ENCODE measurements around the gene ANO4.
"Not testable (repeated sequence)": the region's sequence is repeated elsewhere in the genome, so short reads cannot be mapped to it uniquely, and the experiment has no call there.

The ANO4 gene

DNA sequence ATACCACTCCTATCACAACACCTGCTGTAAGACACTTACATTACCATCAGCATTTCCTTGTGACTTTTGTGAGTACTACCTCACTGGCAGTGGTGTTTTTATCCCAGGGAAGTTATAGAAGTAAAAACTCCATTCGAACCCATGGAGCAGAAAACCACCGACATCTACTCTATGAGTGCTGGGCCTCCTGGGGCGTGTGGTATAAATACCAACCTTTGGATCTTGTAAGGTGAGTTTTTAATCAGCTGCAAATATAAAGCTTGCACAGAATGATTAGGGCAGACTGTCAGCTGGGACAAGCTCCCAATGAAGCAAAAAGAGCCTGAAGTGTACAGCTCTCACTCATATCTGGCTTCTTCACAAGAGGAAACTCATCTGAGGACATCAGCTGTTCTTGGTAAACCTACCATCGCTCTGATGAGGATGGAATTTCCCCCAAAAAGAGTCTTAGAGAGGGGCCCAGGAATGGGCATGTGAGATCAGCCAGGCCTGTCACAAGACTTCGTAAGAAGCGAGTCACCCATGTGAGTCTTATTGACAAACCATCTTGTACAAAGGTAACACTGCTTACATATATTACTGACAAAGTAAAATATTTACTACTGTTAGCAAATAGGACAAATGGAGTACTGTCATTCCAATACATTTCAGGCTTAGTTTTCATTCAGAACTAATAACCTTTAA, 245.4 kb downstream of the ANO4 start:
- no peak for DNase-seq (ENCODE audit: low read depth, low spot score)

GRCh38 chr12:101040936-101041335, 246.4 kb downstream of the ANO4 start:
- no peak for DNase-seq (ENCODE audit: low read depth, low spot score)

GRCh38 chr12:101042211-101042610, 247.6 kb downstream of the ANO4 start:
- no peak for DNase-seq (ENCODE audit: low read depth, low spot score)

GRCh38 chr12:101044512-101045059, 250.0 kb downstream of the ANO4 start:
- DNase-seq (ENCODE audit: low read depth, low spot score) = no peak

DNA sequence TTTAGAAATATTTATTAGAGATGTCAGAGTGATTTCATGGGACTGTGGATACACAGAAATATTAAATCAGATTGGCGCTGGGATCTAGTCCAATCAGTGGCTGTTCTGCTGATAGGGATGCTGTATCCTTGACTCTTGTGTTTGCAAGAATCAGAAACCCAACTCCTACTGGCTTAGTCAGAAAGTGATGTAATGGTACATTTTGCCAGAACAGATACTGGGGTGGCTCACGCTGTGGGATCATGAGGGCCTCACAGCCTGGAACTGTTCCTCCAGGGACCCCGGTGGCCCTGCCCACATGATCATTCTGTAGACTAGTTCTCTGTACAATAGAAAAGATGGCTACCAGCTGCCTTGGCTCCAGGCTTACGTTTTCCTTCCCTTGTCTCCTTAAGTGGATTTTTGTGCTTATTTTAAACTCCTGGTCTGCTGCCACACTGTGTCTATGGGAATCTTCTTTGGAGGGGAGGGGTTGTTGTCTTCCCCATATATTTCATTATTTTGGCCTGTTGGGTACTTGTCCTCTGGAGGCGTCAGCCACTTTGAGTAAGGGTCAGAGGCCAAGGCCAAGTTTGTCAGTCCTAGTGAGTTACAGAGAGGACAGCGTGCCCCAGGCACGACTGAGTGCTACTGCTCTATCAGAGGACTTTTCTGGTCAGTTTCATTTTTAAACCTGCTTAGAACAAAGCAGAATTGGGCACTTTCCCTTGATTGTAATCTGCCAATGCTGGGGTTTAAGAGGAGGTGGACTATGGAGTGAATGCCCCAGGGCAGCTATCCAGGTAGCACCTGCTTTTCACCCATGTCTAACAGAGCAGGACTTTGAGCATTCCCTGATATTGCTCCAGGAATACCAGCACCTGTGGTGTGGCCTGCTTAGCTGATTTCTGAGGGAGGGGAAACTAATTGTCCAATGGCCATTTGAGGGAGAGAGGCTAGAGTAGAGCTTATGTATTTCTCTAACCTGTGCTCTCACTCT, 251.2 kb downstream of the ANO4 start:
- DNase-seq (ENCODE audit: low read depth, low spot score) = no peak

- DNase-seq (ENCODE audit: low read depth, low spot score) = no peak
Measured at GRCh38 chr12:101047652-101048051, 253.1 kb downstream of the ANO4 start.

GRCh38 chr12:101050631-101051030, 256.1 kb downstream of the ANO4 start:
- no peak for DNase-seq (ENCODE audit: low read depth, low spot score)

DNA sequence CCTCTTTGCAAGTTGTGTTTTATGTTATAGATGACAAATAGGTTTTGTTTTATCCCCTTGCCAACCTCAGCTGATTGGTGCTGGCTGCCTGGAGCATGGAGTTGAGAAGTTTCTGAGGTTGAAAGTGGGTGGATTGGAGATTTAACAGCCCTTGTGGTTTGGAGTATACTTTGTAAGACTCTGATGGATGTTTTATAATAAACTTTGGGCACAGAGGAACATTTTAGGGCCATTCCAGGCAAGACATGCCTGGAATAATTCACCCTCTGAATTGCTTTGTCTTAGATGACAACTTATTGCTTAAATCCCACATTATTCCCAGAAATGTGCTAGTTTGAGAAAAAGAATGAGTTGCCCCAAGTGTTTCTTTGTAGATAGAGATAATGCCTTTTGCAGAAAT, 256.6 kb downstream of the ANO4 start:
- no peak for DNase-seq (ENCODE audit: low read depth, low spot score)

- DNase-seq (ENCODE audit: low read depth, low spot score) = no peak
Measured at GRCh38 chr12:101051901-101052550, 257.4 kb downstream of the ANO4 start.

DNA sequence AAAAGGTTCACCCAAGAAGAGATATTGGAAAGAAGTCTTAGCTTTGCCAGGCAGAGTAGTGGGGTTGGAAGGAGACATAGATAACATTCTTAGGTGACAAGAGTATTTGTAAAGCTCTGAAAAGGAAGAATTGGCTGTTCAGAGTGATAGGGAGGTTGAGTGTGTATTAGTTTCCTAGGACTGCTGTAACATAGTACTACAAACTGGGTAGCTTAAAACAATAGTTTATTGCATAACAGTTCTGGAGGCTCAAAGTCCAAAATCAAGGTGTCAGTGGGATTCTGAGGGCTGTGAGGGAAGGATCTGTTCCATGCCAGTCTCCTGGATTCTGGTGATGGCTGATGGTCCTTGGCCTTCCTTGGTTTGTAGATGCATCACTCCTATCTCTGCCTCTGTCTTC, 258.6 kb downstream of the ANO4 start:
- no peak for DNase-seq (ENCODE audit: low read depth, low spot score)

GRCh38 chr12:101055940-101056339, 261.4 kb downstream of the ANO4 start:
- no peak for DNase-seq (ENCODE audit: low read depth, low spot score)

DNA sequence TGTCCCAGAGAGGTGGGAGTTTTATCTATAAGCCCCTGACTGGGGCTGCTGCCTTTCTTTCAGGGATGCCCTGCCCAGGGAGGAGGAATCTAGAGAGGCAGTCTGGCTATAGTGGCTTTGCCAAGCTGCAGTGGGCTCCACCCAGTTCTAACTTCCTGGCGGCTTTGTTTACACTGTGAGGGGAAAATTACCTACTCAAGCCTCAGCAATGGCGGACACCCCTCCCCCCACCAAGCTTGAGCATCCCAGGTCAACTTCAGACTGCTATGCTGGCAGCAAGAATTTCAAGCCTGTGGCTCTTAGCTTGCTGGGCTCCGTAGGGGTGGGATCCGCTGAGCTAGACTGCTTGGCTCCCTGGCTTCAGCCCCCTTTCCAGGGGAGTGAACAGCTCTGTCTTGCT, 267.9 kb downstream of the ANO4 start:
- DNase-seq (ENCODE audit: low read depth, low spot score) = not testable (repeated sequence)

GRCh38 chr12:101064721-101065120, 270.1 kb downstream of the ANO4 start:
- no peak for DNase-seq (ENCODE audit: low read depth, low spot score)

GRCh38 chr12:101066489-101066888, 271.9 kb downstream of the ANO4 start:
- DNase-seq (ENCODE audit: low read depth, low spot score) = no peak

- DNase-seq (ENCODE audit: low read depth, low spot score) = no peak
Measured at GRCh38 chr12:101068402-101068801, 273.8 kb downstream of the ANO4 start.

GRCh38 chr12:101068836-101069235, 274.3 kb downstream of the ANO4 start:
- no peak for DNase-seq (ENCODE audit: low read depth, low spot score)

DNA sequence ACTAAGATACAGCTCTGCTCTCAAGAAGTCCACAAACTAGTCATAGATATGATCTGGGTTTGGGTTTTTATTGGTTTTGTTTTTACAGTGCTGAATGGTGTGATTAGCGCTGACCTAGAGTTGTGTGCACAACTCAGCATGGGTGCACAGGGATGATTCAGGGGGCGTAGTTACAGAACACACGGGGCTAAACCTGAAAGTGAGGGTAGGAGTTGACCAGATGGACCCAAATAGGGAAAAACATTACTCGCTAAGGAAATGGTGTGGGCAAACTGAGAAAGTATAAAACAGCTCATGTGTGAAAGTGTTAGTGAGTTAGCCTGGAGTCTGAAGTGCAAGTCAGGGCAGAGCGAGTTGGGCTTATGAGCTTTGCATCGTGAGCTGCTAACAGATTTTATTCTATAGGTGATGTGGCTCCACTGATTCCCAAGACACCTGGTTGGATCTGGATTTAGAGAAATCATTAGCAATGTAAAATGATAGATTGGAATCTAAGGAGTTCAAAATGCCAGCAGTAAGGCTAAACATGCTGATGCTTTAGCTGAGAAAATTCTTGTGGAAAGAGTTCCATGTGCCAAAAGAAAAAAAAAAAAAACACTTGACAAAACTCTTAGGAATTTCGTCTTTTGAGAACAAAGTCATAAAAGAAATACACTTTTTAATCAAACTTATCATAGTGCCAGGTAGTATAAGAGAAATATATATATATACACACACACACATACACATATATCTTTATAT, 280.5 kb downstream of the ANO4 start:
- DNase-seq (ENCODE audit: low read depth, low spot score) = no peak

DNA sequence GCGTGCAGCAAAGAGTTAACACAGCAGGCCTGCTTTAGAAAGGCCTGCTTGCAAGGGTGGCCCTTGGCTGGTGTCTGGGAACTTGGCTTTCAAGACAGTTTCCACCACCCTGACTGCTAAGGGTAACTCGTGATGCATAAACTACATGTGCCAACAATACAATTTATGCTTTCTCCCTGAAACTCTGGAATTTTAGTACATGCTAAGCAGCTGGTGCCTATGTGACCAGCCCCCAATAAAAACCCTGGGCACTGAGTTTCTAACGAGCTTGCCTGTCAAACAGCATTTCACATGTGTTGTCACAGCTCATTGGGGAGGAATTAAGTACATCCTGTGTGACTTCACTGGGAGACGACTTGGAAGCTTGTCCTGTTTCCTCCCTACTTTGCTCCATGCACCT, 282.3 kb downstream of the ANO4 start:
- no peak for DNase-seq (ENCODE audit: low read depth, low spot score)

GRCh38 chr12:101077791-101078528, 283.4 kb downstream of the ANO4 start:
- no peak for DNase-seq (ENCODE audit: low read depth, low spot score)

DNA sequence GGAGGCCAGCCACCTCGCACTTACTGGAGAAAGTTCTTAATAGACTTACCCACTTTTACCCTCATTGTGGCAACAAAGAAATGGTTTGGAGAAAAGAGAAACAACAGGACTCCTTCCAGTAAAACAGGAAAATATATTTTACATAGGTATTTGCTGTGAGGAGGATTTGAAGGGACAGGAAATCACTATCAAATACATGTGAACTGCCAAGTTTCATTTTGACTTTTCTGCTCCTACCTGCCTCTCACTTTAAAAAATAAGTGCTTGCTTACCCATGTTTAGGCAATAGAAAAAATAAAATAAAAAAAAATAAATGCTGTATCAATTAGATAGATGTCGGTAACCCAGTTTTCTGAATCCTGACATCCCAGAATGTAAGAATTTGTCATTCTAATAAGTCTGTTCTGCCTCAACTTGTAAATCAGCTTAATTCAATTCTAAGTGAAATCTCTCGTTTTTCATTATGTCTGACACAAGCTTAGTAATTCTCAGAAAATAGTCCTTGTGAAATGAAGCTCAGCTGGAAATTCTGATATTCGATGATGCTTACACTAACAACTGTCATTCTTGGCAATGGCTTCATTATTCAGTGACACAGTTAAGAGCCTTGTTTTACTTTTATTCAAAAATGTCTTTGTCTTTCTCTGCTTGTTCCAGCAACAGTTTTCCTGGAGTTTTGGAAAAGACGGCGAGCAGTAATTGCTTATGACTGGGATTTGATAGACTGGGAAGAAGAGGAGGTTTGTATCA, 284.1 kb downstream of the ANO4 start:
- DNase-seq (ENCODE audit: low read depth, low spot score) = no peak
